Keratinocyte (primary cell): ENCODE measurements around the gene XPA. TPM values are rescaled to one million over a fixed set of nuclear protein-coding genes. Genes with fewer than 3 reads are reported as not detected.
A peak's percentile ranks its signal among the peaks of the same experiment; 100 is the strongest.

Source experiments
- DNase-seq: peaks from one replicate; pipeline ENCODE4 v3.0.0-alpha.2; 2011; ENCODE audit warnings: low read depth, missing footprints, low spot score
- FAIRE-seq: peaks from 2 replicates; lab custom pipeline; 2011; peaks lifted over from hg19 to GRCh38; lab: Jason Lieb, UNC
- H2AFZ ChIP-seq: 2 replicates; pipeline ENCODE4 v1.6.0; 2012; ENCODE audit warnings: low read length, control low read depth, inconsistent platforms; ENCODE audit not compliant: control insufficient read depth
- H3K27ac ChIP-seq: 2 replicates; pipeline ENCODE4 v1.5.1; 2011; ENCODE audit warnings: low read length; ENCODE audit not compliant: control insufficient read depth, insufficient read depth
- H3K27me3 ChIP-seq: 3 replicates; pipeline ENCODE4 v1.6.0; 2011; ENCODE audit warnings: low read length; ENCODE audit not compliant: control insufficient read depth, insufficient read depth; ENCODE audit errors: extremely low read depth
- H3K36me3 ChIP-seq, 2 experiments: 2 replicates in 1 of 2; 3 replicates in 1 of 2; pipeline ENCODE4 v1.5.1; 2011; ENCODE audit warnings: low read length in 2 of 2, mild to moderate bottlenecking in 1 of 2; ENCODE audit not compliant: control insufficient read depth in 2 of 2, insufficient read depth in 2 of 2; ENCODE audit errors: extremely low read depth in 1 of 2
- H3K4me1 ChIP-seq: 3 replicates; pipeline ENCODE4 v1.5.1; 2011; ENCODE audit warnings: low read length; ENCODE audit not compliant: control insufficient read depth, insufficient read depth; ENCODE audit errors: extremely low read depth
- H3K4me2 ChIP-seq: 3 replicates; pipeline ENCODE4 v1.6.0; 2011; ENCODE audit warnings: low read depth, low read length; ENCODE audit not compliant: control insufficient read depth, insufficient read depth; ENCODE audit errors: extremely low read depth
- H3K4me3 ChIP-seq, 3 experiments: fragments of 200-600 bp in 1 of 3; sonication (generic) in 1 of 3; 2 replicates in 2 of 3; 3 replicates in 1 of 3; pipeline ENCODE4 v1.5.1; 2011 to 2016; ENCODE audit warnings: low read length in 3 of 3, mild to moderate bottlenecking in 3 of 3, control low read depth in 2 of 3, inconsistent platforms in 1 of 3, low read depth in 1 of 3, mixed read lengths in 1 of 3, mixed run types in 1 of 3, moderate library complexity in 1 of 3; ENCODE audit not compliant: control insufficient read depth in 2 of 3, insufficient read depth in 2 of 3; ENCODE audit errors: extremely low read depth in 1 of 3
- H3K79me2 ChIP-seq: 2 replicates; pipeline ENCODE4 v1.6.0; 2012; ENCODE audit warnings: low read length; ENCODE audit not compliant: control insufficient read depth, insufficient read depth
- H3K9ac ChIP-seq: 3 replicates; pipeline ENCODE4 v1.6.0; 2011; ENCODE audit warnings: low read length; ENCODE audit not compliant: control insufficient read depth, insufficient read depth; ENCODE audit errors: extremely low read depth
- H3K9me1 ChIP-seq: 3 replicates; pipeline ENCODE4 v1.6.0; 2011; ENCODE audit warnings: low read length; ENCODE audit not compliant: control insufficient read depth, insufficient read depth; ENCODE audit errors: extremely low read depth
- H3K9me3 ChIP-seq: 2 replicates; pipeline ENCODE4 v1.5.1; 2012; ENCODE audit warnings: low read depth, low read length; ENCODE audit not compliant: control insufficient read depth
- H4K20me1 ChIP-seq: 3 replicates; pipeline ENCODE4 v1.6.0; 2011; ENCODE audit warnings: low read length; ENCODE audit not compliant: control insufficient read depth, insufficient read depth; ENCODE audit errors: extremely low read depth
- CTCF ChIP-seq, 3 experiments: IDR thresholded peaks in 1 of 3; conservative IDR thresholded peaks in 1 of 3; optimal IDR thresholded peaks in 1 of 3; 2 replicates in 2 of 3; 3 replicates in 1 of 3; pipeline versions ENCODE3 to v1.5.1; 2011; ENCODE audit warnings: low read length in 3 of 3, mild to moderate bottlenecking in 3 of 3, moderate library complexity in 2 of 3, control low read depth in 1 of 3, inconsistent platforms in 1 of 3; ENCODE audit not compliant: insufficient read depth in 2 of 3; ENCODE audit errors: extremely low read depth in 1 of 3
- EZH2 ChIP-seq: IDR thresholded peaks from one replicate; pipeline ENCODE4 v1.6.1; 2012; ENCODE audit warnings: inconsistent platforms, mild to moderate bottlenecking, low read length, moderate library complexity
- dilution Hi-C: fragments of 300-500 bp; cut with MboI; formaldehyde crosslinking; loops from one replicate; pipeline ENCODE4 v1.7.0; 2020; ENCODE audit warnings: low sequenced_read_pairs; ENCODE audit not compliant: extremely low pct_ligation_motif_present
- polyA plus RNA-seq, 5 experiments: library from polyadenylated mRNA; depleted of rRNA in 3 of 5; stranded (reverse) in 3 of 5; stranded (forward) in 1 of 5; unstranded in 1 of 5; fragments of >200 nt; gene quantifications; 1 replicate in 1 of 5; 2 replicates in 3 of 5; 3 replicates in 1 of 5; pipeline versions ENCODE4 v1.2.1 to v1.2.3, GENCODE V29; 2011 to 2012; ENCODE audit warnings: missing spikeins in 2 of 5, low read depth in 1 of 5, low replicate concordance in 1 of 5

XPA gene
- polyA plus RNA-seq, 1 donor (not counting 4 experiments of a cell fraction or from before 2014, with no cell fraction given): 4.1 TPM

- no peak overlapping the region for H3K27ac ChIP-seq
- dilution Hi-C loops: no loop called here
- H3K9ac ChIP-seq: no peak overlapping the region
- H2AFZ ChIP-seq: no peak overlapping the region
- TF ChIP-seq CTCF (optimal IDR thresholded peaks at IDR 0.05 in 1 of 3, IDR thresholded peaks at IDR 0.05 in 1 of 3, conservative IDR thresholded peaks at IDR 0.05 in 1 of 3; ENCODE audit: extremely low read depth in 1 of 3, insufficient read depth in 2 of 3, low read length in 3 of 3) (no peak), EZH2 (no peak)
- no peak for FAIRE-seq
- peaks cover 3% of the 10 kb centered on the region for H4K20me1 ChIP-seq
- H3K9me3 ChIP-seq: no peaks in the 10 kb centered on the region
- no peak overlapping the region for H3K4me2 ChIP-seq
- peaks cover 57% of the 10 kb centered on the region for H3K79me2 ChIP-seq
- H3K4me3 ChIP-seq: no peak overlapping the region
- peaks cover 11% of the 10 kb centered on the region for H3K4me1 ChIP-seq
- DNase-seq: no peak
- H3K9me1 ChIP-seq: peaks cover 4% of the 10 kb centered on the region
- peaks cover 9 to 17% of the 10 kb centered on the region in 2 experiments for H3K36me3 ChIP-seq
- no peaks in the 10 kb centered on the region for H3K27me3 ChIP-seq
Observed at GRCh38 chr9:97640325-97640724, 56.8 kb downstream of the XPA start.

- peak overlapping the region; percentile 10 for H3K4me2 ChIP-seq
- dilution Hi-C loops: no loop called here
- H3K9ac ChIP-seq: no peak overlapping the region
- H3K4me1 ChIP-seq: peaks cover 17% of the 10 kb centered on the region
- TF ChIP-seq EZH2 (no peak), CTCF (optimal IDR thresholded peaks at IDR 0.05 in 1 of 3, IDR thresholded peaks at IDR 0.05 in 1 of 3, conservative IDR thresholded peaks at IDR 0.05 in 1 of 3; ENCODE audit: extremely low read depth in 1 of 3, insufficient read depth in 2 of 3, low read length in 3 of 3) (peak in 2 of 3 experiments; percentile 16 to 35)
- H3K27me3 ChIP-seq: no peaks in the 10 kb centered on the region
- H4K20me1 ChIP-seq: peaks cover 3% of the 10 kb centered on the region
- no peak overlapping the region for H3K27ac ChIP-seq
- peaks cover 9 to 17% of the 10 kb centered on the region in 2 experiments for H3K36me3 ChIP-seq
- no peak overlapping the region for H3K4me3 ChIP-seq
- no peaks in the 10 kb centered on the region for H3K9me3 ChIP-seq
- no peak overlapping the region for H2AFZ ChIP-seq
- FAIRE-seq (no peak), DNase-seq (no peak)
- H3K9me1 ChIP-seq: peaks cover 4% of the 10 kb centered on the region
- H3K79me2 ChIP-seq: peaks cover 72% of the 10 kb centered on the region
Observed at GRCh38 chr9:97638666-97639065, 58.5 kb downstream of the XPA start.
